Motor neuron (in vitro differentiated cells): ENCODE measurements around the gene UACA. TPM values are rescaled to one million over a fixed set of nuclear protein-coding genes. Genes with fewer than 3 reads are reported as not detected.

ENCODE experiments used
- ATAC-seq, 8 experiments: fragments of 200-7000 bp; cut with Tn5 transposase; replicated peaks in 6 of 8; 2 replicates each; pipeline ENCODE4 v1.8.0; 2021; ENCODE audit warnings: mild to moderate bottlenecking in 8 of 8, moderate library complexity in 8 of 8
- H3K27ac ChIP-seq, 2 donors: fragments of 250-450 bp; sonication (Bioruptor Pico); 2 replicates each; pipeline ENCODE4 v1.9.0; 2021; ENCODE audit warnings: antibody characterized with exemption in 2 of 2, mild to moderate bottlenecking in 2 of 2, moderate library complexity in 1 of 2
- H3K4me1 ChIP-seq, 2 donors: fragments of 250-450 bp; sonication (Bioruptor Pico); replicated peaks in 1 of 2; 2 replicates each; pipeline ENCODE4 v1.6.1; 2021; ENCODE audit warnings: antibody characterized with exemption in 2 of 2, mild to moderate bottlenecking in 2 of 2, moderate library complexity in 1 of 2
- H3K4me3 ChIP-seq, 5 donors: fragments of 250-450 bp; sonication (Bioruptor Pico); 2 replicates each; pipeline ENCODE4 v1.9.0; 2021; ENCODE audit warnings: antibody characterized with exemption in 5 of 5, mild to moderate bottlenecking in 5 of 5, moderate library complexity in 4 of 5
- WGBS, 10 experiments: fragments of 450-650 bp; shearing (Covaris generic); methylation state at CpG; one replicate each; pipeline ENCODE4 v1.0.0; 2022; 5-methylcytosine and 5-hydroxymethylcytosine counted together
- in situ Hi-C, 9 experiments: fragments of 400-800 bp; cut with MboI; loops; one replicate each; pipeline ENCODE4 v1.15.0; 2021; ENCODE audit warnings: low sequenced_read_pairs in 9 of 9, low pct_unique_long_range_greater_than_20kb in 2 of 9; ENCODE audit not compliant: unreplicated experiment in 9 of 9
- total RNA-seq, 8 experiments: library from RNA; unstranded; fragments of 300-600 nt; gene quantifications; 2 replicates each; pipeline versions ENCODE4 v1.2.3 to v1.2.4, GENCODE V29; 2022

The UACA gene
- total RNA-seq, 8 experiments from 2014 or later = 4.0 to 93.6 (median 15.6) TPM

GRCh38 chr15:70794596-70795310, 31.4 kb upstream of the UACA start:
- in situ Hi-C loops = no loop called here
- WGBS, 10 experiments = 20 to 100% (median 90%) methylated on average over 1 to 9 of the region's 12 CpGs; no CpG with 5 or more reads in 3 of the 10 experiments
- Histone ChIP-seq H3K4me3 (no peak overlapping the region), H3K27ac (no peak overlapping the region), H3K4me1 (no peaks in the 10 kb centered on the region)
- ATAC-seq = peak in 2 of 8 experiments; percentile 43 to 57

DNA sequence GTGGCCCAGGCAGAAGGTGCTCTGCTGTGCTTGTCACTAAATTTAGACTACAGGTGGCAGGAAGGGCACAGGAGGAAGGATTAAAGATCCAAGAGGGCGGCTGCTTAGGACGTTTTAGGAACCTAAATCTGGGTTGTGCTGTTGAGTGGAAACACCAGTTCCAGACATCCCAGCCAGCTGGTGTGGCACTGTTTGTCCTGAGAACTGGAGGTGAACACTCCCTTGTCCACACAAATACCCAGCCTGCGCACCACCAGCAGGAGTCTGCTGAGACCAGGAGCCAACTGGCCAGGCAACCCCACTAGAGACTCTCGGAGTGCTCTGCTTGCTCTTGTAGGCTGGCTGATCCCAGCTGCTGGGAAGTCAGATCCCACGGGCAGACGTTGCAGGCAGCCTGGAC, 30.3 kb upstream of the UACA start:
- in situ Hi-C loops = no loop called here
- H3K4me3 ChIP-seq = no peak overlapping the region
- no peaks in the 10 kb centered on the region for H3K4me1 ChIP-seq
- no peak for ATAC-seq
- WGBS, 10 experiments = 60 to 100% (median 86%) methylated on average over 2 to 5 of the region's 6 CpGs; no CpG with 5 or more reads in 3 of the 10 experiments
- no peak overlapping the region for H3K27ac ChIP-seq

DNA sequence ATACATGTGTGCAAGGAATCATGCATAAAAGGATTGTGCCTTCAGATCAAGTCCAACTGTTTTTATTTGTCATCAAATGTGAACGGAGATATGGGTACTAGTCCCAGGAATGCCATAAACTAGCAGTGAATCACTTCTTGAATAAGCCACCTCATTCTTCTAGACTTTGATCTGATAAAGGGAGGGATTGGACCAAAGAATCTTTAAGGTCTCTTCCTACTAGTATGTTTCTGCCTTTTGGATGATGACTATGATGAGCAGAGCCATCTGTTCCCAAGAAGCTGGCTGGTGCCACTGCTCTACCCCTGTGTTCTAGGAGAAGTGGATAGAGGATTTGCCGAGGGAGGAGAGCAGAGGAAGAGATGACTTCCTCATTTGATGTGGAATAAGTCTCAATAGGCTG, 28.8 kb upstream of the UACA start:
- 9 to 100% (median 55%) methylated on average over 1 to 2 of the region's 2 CpGs; no CpG with 5 or more reads in 2 of the 10 experiments for WGBS, 10 experiments
- Histone ChIP-seq H3K27ac (no peak overlapping the region), H3K4me3 (no peak overlapping the region), H3K4me1 (no peaks in the 10 kb centered on the region)
- ATAC-seq = peak in 2 of 8 experiments; percentile 5 to 31
- in situ Hi-C loops = no loop called here

DNA sequence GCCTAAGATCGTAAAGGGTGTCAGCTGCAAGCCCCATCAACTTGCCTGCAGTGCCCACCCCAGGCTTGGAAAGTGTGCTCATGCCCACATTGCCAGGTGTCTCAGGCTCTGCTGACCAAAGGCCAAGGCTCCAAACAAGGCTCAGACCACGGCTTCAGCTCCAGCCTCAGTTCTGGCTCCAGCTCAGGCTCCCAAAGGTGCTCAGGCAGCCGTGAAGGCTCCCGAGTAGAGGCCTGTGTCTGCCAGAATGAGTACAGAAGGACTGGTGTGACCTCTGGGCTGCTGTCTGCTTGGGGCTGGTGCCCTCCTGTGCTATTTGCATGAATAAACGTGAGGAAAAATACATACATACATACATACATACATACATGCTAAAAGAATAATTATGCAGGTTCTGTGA, 27.9 kb upstream of the UACA start:
- in situ Hi-C loops = no loop called here
- Histone ChIP-seq H3K4me3 (no peak overlapping the region), H3K4me1 (no peaks in the 10 kb centered on the region), H3K27ac (no peak overlapping the region)
- ATAC-seq = peak in 2 of 8 experiments; percentile 56 to 90
- WGBS, 10 experiments = 0 to 100% (median 50%) methylated on average over 1 to 4 of the region's 5 CpGs; no CpG with 5 or more reads in 5 of the 10 experiments

DNA sequence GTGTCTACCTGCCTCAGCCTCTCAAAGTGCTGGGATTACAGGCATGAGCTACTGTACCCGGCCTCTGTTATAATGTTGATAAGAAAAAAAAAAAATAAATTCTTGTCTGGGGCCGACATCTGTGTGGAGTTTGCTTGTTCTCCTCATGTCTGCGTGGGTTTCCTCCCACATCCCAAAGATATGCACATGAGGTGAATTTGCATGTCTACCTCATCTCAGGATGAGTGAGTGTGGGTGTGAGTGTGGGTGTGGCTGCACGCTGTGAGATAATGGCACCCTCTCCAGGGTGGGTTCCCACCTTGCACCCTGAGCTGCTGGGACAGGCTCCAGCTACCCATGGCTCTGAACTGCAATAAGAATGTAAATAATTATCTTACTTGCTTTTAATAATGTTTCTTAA, 25.9 kb upstream of the UACA start:
- H3K4me1 ChIP-seq = no peaks in the 10 kb centered on the region
- no peak overlapping the region for H3K4me3 ChIP-seq
- in situ Hi-C loops = no loop called here
- peak in 4 of 8 experiments; percentile 37 to 91 (median 74) for ATAC-seq
- no peak overlapping the region for H3K27ac ChIP-seq
- 6 to 80% (median 54%) methylated on average over 2 to 4 of the region's 4 CpGs; no CpG with 5 or more reads in 2 of the 10 experiments for WGBS, 10 experiments

GRCh38 chr15:70788114-70789049, 25.0 kb upstream of the UACA start:
- in situ Hi-C loops = no loop called here
- ATAC-seq = no peak
- no peak overlapping the region for H3K27ac ChIP-seq

DNA sequence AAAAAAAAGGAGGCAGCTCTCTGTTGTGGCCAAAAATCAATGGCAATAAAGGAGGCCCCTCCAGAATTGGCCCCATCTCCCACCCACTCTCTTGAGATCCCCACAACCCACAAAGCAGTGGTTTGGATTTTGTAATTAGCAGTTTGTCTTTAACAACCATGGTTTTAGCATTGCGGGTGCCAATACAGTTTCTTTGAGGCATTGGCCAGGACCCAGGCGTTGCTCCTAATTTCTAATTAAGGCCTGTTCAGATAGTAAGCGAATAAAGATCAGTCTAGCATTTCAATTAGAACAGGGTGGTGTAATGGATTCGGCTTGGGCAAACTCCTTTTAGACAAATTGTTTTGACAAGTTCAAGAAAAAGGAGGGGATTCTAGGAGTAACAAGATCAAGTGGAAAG, 23.6 kb upstream of the UACA start:
- in situ Hi-C loops = no loop called here
- no peak for ATAC-seq
- Histone ChIP-seq H3K4me1 (no peaks in the 10 kb centered on the region), H3K4me3 (no peak overlapping the region), H3K27ac (no peak overlapping the region)
- WGBS, 10 experiments = 61 to 100% (median 92%) methylated on average over 1 to 4 of the region's 4 CpGs; no CpG with 5 or more reads in 3 of the 10 experiments

More at GRCh38 chr15:70788114-70789049, 25.0 kb upstream of the UACA start:
- H3K4me1 ChIP-seq = no peaks in the 10 kb centered on the region
- H3K4me3 ChIP-seq = no peak overlapping the region
- 63 to 92% (median 82%) methylated on average over 2 to 6 of the region's 6 CpGs; no CpG with 5 or more reads in 2 of the 10 experiments for WGBS, 10 experiments

DNA sequence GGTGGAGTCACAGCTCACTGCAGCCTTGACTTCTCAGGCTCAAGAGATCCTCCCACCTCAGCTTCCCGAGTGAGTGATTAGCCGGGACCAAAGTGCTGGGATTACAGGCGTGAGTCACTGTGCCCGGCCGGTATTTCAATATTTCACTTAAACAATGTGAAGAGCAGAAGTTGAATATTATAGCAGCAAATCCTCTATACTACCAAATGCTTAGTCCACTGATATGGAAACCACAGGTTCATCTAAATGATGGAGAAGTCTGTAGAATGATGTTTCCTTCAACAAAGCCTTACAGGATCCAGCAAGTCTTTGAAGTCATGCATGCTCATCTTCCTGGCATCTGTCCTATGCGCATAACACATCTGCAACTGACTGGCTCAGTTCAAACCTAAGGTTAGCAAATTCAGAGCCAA, 20.3 kb upstream of the UACA start:
- 0 to 100% (median 68%) methylated on average over 1 to 6 of the region's 6 CpGs; no CpG with 5 or more reads in 2 of the 10 experiments for WGBS, 10 experiments
- Histone ChIP-seq H3K27ac (no peak overlapping the region), H3K4me1 (no peaks in the 10 kb centered on the region), H3K4me3 (no peak overlapping the region)
- in situ Hi-C loops = no loop called here
- peak in 5 of 8 experiments; percentile 53 to 92 (median 85) for ATAC-seq

- Histone ChIP-seq H3K4me1 (no peaks in the 10 kb centered on the region), H3K4me3 (no peak overlapping the region)
- in situ Hi-C loops = no loop called here
Measured at GRCh38 chr15:70783041-70783440, 19.7 kb upstream of the UACA start.

DNA sequence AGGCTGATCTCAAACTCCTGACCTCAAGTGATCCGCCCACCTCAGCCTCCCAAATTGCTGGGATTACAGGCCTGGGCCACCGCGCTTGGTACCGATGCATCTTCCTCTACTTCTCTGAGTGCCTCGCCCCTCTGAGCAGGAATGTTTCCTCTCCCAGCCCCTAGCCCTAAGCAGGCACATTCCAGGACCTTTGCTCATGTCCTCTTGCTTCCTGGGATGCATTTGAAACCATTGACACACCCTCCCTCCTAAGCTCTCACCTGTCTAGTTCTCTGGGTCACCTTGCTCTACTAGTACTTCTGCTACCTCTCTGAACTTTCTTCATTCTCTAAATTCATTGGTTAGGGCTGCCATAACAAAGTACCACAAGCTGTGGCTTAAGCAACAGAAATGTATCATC, 17.9 kb upstream of the UACA start:
- no peaks in the 10 kb centered on the region for H3K4me1 ChIP-seq
- ATAC-seq = no peak
- H3K27ac ChIP-seq = no peak overlapping the region
- H3K4me3 ChIP-seq = no peak overlapping the region
- 67 to 100% (median 91%) methylated on average over 1 to 3 of the region's 5 CpGs; no CpG with 5 or more reads in 5 of the 10 experiments for WGBS, 10 experiments
- in situ Hi-C loops = no loop called here

More at GRCh38 chr15:70783041-70783440, 19.7 kb upstream of the UACA start:
- no peak for ATAC-seq
- 57 to 100% (median 74%) methylated on average over 1 to 3 of the region's 3 CpGs for WGBS, 10 experiments
- H3K27ac ChIP-seq = no peak overlapping the region

DNA sequence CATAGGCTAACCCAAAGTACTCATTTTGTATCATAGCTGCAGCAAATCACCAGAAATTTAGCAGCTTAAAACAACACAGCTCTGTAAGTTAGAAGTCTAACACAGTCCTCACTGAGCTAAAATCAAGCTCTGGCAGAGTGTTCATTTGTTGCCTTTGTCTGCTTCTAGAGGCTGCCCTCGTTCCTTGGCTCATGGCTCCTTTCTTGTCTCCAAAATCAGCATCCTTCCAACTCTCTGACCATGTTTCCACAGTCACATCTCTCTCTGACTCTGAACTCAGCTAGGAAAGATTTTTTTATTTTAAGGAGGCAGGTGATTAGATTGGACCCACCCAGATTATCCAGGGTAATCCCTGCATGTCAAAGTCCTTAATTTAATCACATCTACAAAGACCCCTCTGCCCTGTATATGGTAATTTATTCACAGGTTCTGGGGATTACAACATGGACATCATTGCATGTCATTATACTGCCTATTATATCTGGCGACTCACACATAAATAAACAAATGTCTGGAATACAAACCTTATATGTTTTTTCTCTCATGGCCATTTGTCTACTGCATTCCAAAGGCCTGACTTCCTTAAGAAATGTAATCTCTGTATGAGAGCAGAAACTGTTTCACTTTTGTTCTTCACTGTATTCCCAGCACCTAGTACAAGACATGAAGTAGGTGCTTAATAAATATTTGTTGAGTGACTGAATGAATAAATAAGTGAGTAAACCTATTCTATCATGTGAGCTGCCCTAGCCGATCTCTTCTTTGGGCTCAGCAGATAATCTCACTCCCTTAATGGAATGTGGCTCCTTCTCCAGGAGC, 15.1 kb upstream of the UACA start:
- H3K27ac ChIP-seq = no peak overlapping the region
- in situ Hi-C loops = no loop called here

GRCh38 chr15:70777170-70777926, 14.0 kb upstream of the UACA start:
- WGBS, 10 experiments = 54 to 87% (median 74%) methylated on average over 3 to 7 of the region's 7 CpGs
- no peaks in the 10 kb centered on the region for H3K4me1 ChIP-seq
- peak in 2 of 8 experiments; percentile 22 to 28 for ATAC-seq
- in situ Hi-C loops = no loop called here
- H3K4me3 ChIP-seq = no peak overlapping the region
- no peak overlapping the region for H3K27ac ChIP-seq

More for the DNA sequence above, 15.1 kb upstream of the UACA start:
- Histone ChIP-seq H3K4me1 (no peaks in the 10 kb centered on the region), H3K4me3 (no peak overlapping the region)
- WGBS, 10 experiments = 10 to 100% (median 51%) methylated on average over 1 to 3 of the region's 3 CpGs; no CpG with 5 or more reads in 2 of the 10 experiments
- ATAC-seq = peak in 3 of 8 experiments; percentile 24 to 59 (median 32)
